ENCODE measurements around the gene SLC46A1.

- TF ChIP-seq, protein P1, sequence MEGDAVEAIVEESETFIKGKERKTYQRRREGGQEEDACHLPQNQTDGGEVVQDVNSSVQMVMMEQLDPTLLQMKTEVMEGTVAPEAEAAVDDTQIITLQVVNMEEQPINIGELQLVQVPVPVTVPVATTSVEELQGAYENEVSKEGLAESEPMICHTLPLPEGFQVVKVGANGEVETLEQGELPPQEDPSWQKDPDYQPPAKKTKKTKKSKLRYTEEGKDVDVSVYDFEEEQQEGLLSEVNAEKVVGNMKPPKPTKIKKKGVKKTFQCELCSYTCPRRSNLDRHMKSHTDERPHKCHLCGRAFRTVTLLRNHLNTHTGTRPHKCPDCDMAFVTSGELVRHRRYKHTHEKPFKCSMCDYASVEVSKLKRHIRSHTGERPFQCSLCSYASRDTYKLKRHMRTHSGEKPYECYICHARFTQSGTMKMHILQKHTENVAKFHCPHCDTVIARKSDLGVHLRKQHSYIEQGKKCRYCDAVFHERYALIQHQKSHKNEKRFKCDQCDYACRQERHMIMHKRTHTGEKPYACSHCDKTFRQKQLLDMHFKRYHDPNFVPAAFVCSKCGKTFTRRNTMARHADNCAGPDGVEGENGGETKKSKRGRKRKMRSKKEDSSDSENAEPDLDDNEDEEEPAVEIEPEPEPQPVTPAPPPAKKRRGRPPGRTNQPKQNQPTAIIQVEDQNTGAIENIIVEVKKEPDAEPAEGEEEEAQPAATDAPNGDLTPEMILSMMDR (IDR thresholded peaks at IDR 0.05; ENCODE audit: low read depth, low read length, poor library complexity, severe bottlenecking), result no peak
- TF ChIP-seq EZH2phosphoT487 (IDR thresholded peaks at IDR 0.05; ENCODE audit: borderline replicate concordance, low read length), result no peak
Observed at GRCh38 chr17:28413804-28414203, 7.8 kb upstream of the SLC46A1 start.
